ENCODE data around the gene DCD. TPM values are rescaled to one million over a fixed set of nuclear protein-coding genes. Genes with fewer than 3 reads are reported as not detected.

DCD gene
- total and polyA plus RNA-seq, 9 donors: not detected

GRCh38 chr12:54628186-54628846, 19.8 kb downstream of the DCD start:
- intact Hi-C loops (cut with DNase I): no loop called here
- Histone ChIP-seq H3K9me3 (no peaks in the 10 kb centered on the region), H3K27ac (no peak overlapping the region), H3K4me1 (ENCODE audit: insufficient read depth) (no peaks in the 10 kb centered on the region), H3K27me3 (no peaks in the 10 kb centered on the region), H3K36me3 (no peaks in the 10 kb centered on the region), H3K4me3 (no peak overlapping the region)
- WGBS, 3 donors: 92 to 95% (median 94%) methylated on average over 3 of the region's 3 CpGs
- TF ChIP-seq POLR2A (IDR thresholded peaks at IDR 0.05) (no peak), EP300 (IDR thresholded peaks at IDR 0.05) (no peak)
- TF ChIP-seq, protein P1, sequence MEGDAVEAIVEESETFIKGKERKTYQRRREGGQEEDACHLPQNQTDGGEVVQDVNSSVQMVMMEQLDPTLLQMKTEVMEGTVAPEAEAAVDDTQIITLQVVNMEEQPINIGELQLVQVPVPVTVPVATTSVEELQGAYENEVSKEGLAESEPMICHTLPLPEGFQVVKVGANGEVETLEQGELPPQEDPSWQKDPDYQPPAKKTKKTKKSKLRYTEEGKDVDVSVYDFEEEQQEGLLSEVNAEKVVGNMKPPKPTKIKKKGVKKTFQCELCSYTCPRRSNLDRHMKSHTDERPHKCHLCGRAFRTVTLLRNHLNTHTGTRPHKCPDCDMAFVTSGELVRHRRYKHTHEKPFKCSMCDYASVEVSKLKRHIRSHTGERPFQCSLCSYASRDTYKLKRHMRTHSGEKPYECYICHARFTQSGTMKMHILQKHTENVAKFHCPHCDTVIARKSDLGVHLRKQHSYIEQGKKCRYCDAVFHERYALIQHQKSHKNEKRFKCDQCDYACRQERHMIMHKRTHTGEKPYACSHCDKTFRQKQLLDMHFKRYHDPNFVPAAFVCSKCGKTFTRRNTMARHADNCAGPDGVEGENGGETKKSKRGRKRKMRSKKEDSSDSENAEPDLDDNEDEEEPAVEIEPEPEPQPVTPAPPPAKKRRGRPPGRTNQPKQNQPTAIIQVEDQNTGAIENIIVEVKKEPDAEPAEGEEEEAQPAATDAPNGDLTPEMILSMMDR (IDR thresholded peaks at IDR 0.05): no peak
- DNase-seq: no peak

DNA sequence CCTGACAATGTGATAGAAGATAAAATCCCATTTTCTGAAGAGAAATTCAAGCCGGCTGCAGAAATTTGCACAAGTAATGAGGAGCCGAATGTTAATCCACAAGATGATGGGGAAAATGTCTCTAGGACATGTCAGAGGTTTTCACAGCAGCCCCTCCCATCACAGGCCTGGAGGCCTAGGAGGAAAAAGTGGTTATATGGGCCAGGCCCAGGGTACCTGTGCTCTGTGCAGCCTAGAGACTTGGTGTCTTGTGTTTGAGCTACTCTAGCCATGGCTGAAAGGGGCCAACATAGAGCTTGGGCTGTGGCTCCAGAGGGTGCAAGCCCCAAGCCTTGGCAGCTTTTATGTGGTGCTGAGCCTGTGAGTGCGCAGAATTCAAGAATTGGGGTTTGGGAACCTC, 20.9 kb downstream of the DCD start:
- WGBS, 3 donors: 92 to 95% (median 93%) methylated on average over 3 of the region's 3 CpGs
- no peaks in the 10 kb centered on the region for H3K36me3 ChIP-seq
- no peaks in the 10 kb centered on the region for H3K27me3 ChIP-seq
- H3K9me3 ChIP-seq: no peaks in the 10 kb centered on the region
- intact Hi-C loops (cut with DNase I): no loop called here
- no peak overlapping the region for H3K27ac ChIP-seq
- H3K4me1 ChIP-seq (ENCODE audit: insufficient read depth): no peaks in the 10 kb centered on the region
- no peak for DNase-seq
- no peak overlapping the region for H3K4me3 ChIP-seq
- TF ChIP-seq EP300 (IDR thresholded peaks at IDR 0.05): no peak
- TF ChIP-seq, protein P1 (IDR thresholded peaks at IDR 0.05): no peak

DNA sequence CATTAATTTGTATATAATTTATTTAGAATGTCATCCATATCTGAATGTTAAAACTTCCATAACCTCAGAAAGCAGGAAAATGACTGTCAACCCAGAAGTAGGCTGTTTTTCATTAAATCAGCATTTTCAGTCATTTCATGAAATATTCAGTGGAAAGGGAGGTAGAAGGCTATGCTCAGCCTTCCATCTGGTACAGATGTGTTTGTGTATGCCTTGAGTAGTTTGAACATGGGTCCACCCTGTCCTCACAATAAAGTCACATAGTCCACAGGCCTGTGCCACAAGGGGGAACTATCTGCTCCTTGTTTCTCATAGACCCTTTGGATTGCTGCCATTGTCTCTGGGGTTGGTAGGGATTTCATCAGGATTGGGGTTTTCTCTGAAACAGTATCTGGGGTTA, 22.6 kb downstream of the DCD start:
- TF ChIP-seq EP300 (IDR thresholded peaks at IDR 0.05) (no peak), POLR2A (IDR thresholded peaks at IDR 0.05) (no peak)
- TF ChIP-seq, protein P1 (IDR thresholded peaks at IDR 0.05): no peak

GRCh38 chr12:54624315-54625279, 23.6 kb downstream of the DCD start:
- Histone ChIP-seq H3K9me3 (no peaks in the 10 kb centered on the region), H3K36me3 (no peaks in the 10 kb centered on the region), H3K4me1 (ENCODE audit: insufficient read depth) (no peaks in the 10 kb centered on the region), H3K4me3 (no peak overlapping the region), H3K27ac (no peak overlapping the region), H3K27me3 (no peaks in the 10 kb centered on the region)
- DNase-seq: no peak
- intact Hi-C loops (cut with DNase I): no loop called here
- TF ChIP-seq, protein P1 (IDR thresholded peaks at IDR 0.05): no peak
- TF ChIP-seq EP300 (IDR thresholded peaks at IDR 0.05) (no peak), POLR2A (IDR thresholded peaks at IDR 0.05) (no peak)
- WGBS, 3 donors: 32 to 40% (median 38%) methylated on average over 5 of the region's 5 CpGs

More for the DNA sequence above, 22.6 kb downstream of the DCD start:
- intact Hi-C loops (cut with DNase I): no loop called here
- H3K27me3 ChIP-seq: no peaks in the 10 kb centered on the region
- no peaks in the 10 kb centered on the region for H3K4me1 ChIP-seq (ENCODE audit: insufficient read depth)
- no peak overlapping the region for H3K4me3 ChIP-seq
- H3K27ac ChIP-seq: no peak overlapping the region
- DNase-seq: no peak
- H3K9me3 ChIP-seq: no peaks in the 10 kb centered on the region
- H3K36me3 ChIP-seq: no peaks in the 10 kb centered on the region
